Activated T-cell treated with anti-CD3 and anti-CD28 coated beads for 1 hour (primary cell): ENCODE results near the gene CEP72.
A peak's percentile ranks its signal among the peaks of the same experiment; 100 is the strongest.
"Not testable (repeated sequence)": the region's sequence is repeated elsewhere in the genome, so short reads cannot be mapped to it uniquely, and the experiment has no call there.

Experiments
- DNase-seq: peaks from one replicate; pipeline ENCODE4 v3.0.0-alpha.2; 2020; ENCODE audit warnings: low read depth

The CEP72 gene

DNA sequence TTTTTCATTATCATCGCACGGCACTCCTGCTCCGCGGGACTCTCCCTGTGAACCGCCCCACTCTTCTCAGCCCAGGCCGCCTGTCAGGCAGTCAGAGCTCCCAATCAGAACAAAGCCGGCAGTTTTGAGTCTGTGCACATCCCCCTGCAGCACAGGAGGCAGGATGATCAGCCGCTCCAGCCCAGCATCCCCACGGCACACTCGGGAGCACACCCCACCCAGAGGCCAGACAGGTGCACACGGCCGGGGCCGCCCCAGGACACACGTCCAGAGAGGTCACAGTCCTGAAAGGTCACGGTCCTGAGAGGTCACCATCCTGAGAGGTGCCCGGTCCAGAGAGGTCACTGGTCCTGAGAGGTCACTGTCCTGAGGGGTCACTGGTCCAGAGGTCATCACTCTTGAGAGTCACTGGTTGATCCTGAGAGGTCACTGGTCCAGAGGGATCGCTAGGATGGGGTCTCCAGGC, 72.6 kb downstream of the CEP72 start:
- DNase-seq: no peak

- no peak for DNase-seq
These were observed 73.4 kb downstream of the CEP72 start for GRCh38 chr5:685262-686171.

DNA sequence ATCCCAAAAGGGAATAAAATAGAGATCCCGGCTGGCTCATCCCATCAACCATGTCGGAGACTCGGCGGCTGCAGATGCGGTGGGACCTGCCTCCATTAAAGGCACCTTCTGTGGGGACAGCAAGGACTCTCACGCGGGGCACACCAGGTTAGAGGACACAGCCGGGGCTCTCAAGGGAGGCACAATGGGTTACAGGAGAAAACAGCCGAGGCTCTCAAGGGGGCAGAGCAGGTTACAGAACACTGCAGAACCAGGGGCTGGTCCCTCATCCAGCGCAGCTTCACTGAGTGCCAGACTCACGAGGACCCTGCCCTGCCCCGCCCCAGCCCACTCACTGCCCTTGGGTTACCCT, 74.0 kb downstream of the CEP72 start:
- not testable (repeated sequence) for DNase-seq

GRCh38 chr5:686936-687335, 74.8 kb downstream of the CEP72 start:
- DNase-seq: not testable (repeated sequence)

GRCh38 chr5:688348-689010, 76.3 kb downstream of the CEP72 start:
- DNase-seq: not testable (repeated sequence)

DNA sequence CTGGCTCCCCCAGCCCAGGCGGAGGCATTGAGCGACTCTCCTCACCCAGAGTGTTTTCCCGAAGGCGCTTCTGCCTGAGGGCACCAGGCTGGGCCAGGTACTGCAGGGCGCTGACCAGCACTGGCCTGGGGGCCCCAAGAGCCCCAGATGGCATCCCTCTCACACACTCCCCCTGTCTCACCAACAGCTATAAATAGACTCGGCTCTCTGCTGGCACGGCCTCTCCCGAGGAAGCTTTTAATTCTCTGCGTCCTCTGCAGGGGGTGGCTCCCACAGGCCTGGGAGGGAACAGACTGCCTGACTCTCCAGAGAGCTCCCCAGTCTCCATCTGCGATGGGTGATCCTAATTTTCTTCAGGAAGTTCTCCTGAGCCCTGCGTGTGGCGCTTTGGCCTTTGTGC, 78.2 kb downstream of the CEP72 start:
- DNase-seq: not testable (repeated sequence)

DNA sequence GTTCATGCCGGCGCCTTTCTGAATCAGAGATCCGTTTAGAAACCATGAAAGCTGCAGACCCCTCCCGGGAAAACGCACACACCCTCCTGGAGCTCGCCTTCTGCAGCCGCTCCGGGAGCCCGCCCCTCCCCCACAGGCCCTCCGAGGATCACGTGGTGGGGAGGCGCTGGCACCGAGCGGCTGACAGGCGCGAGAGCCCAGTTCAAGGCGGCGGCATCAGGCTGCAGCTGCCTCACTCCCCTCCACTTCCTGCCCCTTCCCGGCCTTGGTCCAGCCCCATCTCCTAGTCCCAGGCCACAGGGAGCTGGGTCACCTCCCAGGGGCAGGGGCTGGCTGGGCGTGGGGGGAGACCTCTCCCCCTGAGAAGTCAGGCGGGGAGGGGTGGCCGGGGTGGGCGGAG, 78.9 kb downstream of the CEP72 start:
- not testable (repeated sequence) for DNase-seq

DNA sequence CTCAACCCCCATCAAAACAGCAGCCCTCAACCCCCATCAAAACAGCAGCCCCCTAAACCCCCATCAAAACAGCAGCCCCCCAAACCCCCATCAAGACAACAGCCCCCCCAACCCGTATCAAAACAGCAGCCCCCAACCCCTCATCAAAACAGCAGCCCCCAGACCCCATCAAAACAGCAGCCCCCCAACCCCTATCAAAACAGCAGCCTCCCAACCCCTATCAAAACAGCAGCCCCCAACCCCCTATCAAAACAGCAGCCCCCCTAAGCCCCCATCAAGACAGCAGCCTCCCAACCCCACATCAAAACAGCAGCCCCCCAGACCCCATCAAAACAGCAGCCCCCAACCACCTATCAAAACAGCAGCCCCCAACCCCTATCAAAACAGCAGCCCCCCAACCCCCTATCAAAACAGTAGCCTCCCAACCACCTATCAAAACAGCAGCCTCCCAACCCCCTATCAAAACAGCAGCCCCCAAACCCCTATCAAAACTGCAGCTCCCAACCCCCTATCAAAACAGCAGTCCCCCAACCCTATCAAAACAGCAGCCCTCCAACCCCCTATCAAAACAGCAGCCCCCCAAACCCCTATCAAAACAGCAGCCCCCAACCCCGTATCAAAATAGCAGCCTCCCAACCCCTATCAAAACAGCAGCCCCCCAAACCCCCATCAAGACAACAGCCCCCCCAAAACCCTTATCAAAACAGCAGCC, 79.8 kb downstream of the CEP72 start:
- no peak for DNase-seq

- not testable (repeated sequence) for DNase-seq
These were observed 80.4 kb downstream of the CEP72 start for GRCh38 chr5:692529-693041.

GRCh38 chr5:693271-694041, 81.3 kb downstream of the CEP72 start, which contains the start of gene TPPP:
TPPP (minus strand) TSS chr5:693352; CDS start chr5:678060, 15,292 bp downstream.
- peak; percentile 78 for DNase-seq

- not testable (repeated sequence) for DNase-seq
These were observed 81.9 kb downstream of the CEP72 start for GRCh38 chr5:694042-694431.

DNA sequence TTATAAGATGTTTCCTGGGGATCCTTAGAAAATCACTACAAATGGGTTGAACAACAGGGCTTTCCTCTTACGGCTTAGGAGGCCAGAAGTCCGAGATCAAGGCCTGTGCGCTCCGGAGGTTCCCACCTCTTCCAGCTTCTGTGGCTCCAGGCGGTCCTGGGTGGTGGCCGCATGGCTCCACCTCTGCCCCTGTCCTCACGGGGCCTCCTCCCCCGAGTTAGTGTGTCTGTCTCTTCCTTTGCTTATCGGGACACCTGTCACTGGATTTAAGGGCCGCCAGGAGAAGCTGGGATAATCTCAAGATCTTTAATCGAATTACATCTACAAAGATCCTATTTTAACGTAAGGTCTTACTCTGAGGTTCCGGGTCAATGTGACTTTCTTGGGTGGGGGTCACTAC, 83.3 kb downstream of the CEP72 start:
- DNase-seq: not testable (repeated sequence)

GRCh38 chr5:696191-696590, 84.1 kb downstream of the CEP72 start:
- not testable (repeated sequence) for DNase-seq

DNA sequence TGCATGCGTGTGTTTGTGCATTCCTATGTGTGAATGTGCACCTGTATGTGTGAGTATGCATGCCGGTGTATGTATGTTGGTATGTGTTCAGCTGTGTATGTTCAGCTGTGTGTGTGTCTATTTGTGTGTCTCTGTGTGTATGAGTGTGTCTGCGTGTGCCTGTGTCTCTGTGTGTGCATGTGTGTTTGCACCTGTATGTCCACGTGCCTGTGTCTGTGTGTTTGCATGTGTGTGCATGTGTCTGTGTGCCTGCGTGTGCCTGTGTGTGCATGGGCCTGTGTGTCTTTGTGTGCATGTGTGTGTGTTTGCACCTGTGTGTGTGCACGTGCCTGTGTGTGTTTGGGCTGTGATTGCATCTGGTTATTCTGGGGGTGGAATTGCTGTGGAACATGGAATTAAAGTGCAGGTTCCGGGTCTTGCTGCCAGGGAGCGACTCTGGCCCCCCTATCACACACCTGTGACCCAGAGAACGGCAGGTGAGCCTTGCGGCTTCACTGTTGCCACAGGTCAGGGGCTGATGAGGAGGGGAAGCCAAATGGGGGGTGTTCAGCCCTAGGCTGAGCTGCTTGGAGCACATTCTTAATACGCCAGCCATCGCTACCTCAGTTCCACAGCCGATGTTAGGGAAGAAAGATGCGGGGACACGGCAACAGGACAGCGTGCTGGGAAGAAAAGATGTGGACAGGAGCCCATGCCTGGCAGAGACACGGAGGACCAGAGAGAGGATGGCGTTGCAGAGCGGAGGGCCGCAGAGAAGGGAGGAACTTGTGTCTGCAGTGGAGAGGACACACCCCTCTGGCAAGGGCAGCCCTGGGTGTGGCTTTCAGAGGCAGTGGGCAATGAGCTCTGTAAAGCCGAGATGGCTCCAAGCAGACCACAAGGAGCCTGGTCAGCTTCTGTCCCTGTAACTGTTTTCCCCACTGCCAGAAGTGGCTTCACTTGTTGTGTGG, 84.9 kb downstream of the CEP72 start:
- not testable (repeated sequence) for DNase-seq
